Stimulated activated CD8-positive, alpha-beta memory T cell treated with anti-CD3 and anti-CD28 coated beads, Interleukin-7, amount 100 ng/mL, for 1 hour (primary cell): Measurements from ENCODE around the gene SPRED2.

ENCODE experiments used
- DNase-seq, 2 donors: peaks; one replicate each; pipeline ENCODE4 v3.0.0-alpha.2; 2020; ENCODE audit warnings: low read depth in 2 of 2

Gene SPRED2

GRCh38 chr2:65366595-65367125 is 65.7 kb downstream of the SPRED2 start:
- no peak for DNase-seq

GRCh38 chr2:65364986-65365733 is 67.2 kb downstream of the SPRED2 start:
- no peak for DNase-seq

GRCh38 chr2:65363879-65364666 is 68.3 kb downstream of the SPRED2 start:
- DNase-seq = no peak

GRCh38 chr2:65361623-65362022 is 70.8 kb downstream of the SPRED2 start:
- no peak for DNase-seq

GRCh38 chr2:65360441-65360840 is 72.0 kb downstream of the SPRED2 start:
- DNase-seq = no peak

GRCh38 chr2:65358678-65359400 is 73.6 kb downstream of the SPRED2 start:
- DNase-seq = no peak

GRCh38 chr2:65357959-65358294 is 74.5 kb downstream of the SPRED2 start:
- no peak for DNase-seq

GRCh38 chr2:65357095-65357958 is 75.1 kb downstream of the SPRED2 start:
- no peak for DNase-seq

- no peak for DNase-seq
Observed at GRCh38 chr2:65355186-65355831, 77.1 kb downstream of the SPRED2 start.

- DNase-seq = no peak
Observed at GRCh38 chr2:65354773-65355172, 77.6 kb downstream of the SPRED2 start.

GRCh38 chr2:65353927-65354326 is 78.5 kb downstream of the SPRED2 start:
- DNase-seq = no peak

- no peak for DNase-seq
Observed at GRCh38 chr2:65353046-65353445, 79.4 kb downstream of the SPRED2 start.

GRCh38 chr2:65351948-65352595 is 80.3 kb downstream of the SPRED2 start:
- no peak for DNase-seq

GRCh38 chr2:65351234-65351947 is 81.0 kb downstream of the SPRED2 start:
- no peak for DNase-seq

GRCh38 chr2:65350651-65351056 is 81.7 kb downstream of the SPRED2 start:
- DNase-seq = no peak

- DNase-seq = no peak
Observed at GRCh38 chr2:65349863-65350262, 82.5 kb downstream of the SPRED2 start.

GRCh38 chr2:65347913-65348312 is 84.5 kb downstream of the SPRED2 start:
- no peak for DNase-seq

GRCh38 chr2:65345631-65346030 is 86.8 kb downstream of the SPRED2 start:
- DNase-seq = no peak

GRCh38 chr2:65344689-65345088 is 87.7 kb downstream of the SPRED2 start:
- DNase-seq = no peak

GRCh38 chr2:65344182-65344581 is 88.2 kb downstream of the SPRED2 start:
- no peak for DNase-seq
